GM21723 (cell line): ENCODE measurements around the gene MGAM2.

Experiments used
- ATAC-seq: cut with Tn5 transposase; IDR thresholded peaks from one replicate; pipeline ENCODE4 v1.9.1; 2021; ENCODE audit warnings: mild to moderate bottlenecking, moderate library complexity; ENCODE audit not compliant: unreplicated experiment

The MGAM2 gene

DNA sequence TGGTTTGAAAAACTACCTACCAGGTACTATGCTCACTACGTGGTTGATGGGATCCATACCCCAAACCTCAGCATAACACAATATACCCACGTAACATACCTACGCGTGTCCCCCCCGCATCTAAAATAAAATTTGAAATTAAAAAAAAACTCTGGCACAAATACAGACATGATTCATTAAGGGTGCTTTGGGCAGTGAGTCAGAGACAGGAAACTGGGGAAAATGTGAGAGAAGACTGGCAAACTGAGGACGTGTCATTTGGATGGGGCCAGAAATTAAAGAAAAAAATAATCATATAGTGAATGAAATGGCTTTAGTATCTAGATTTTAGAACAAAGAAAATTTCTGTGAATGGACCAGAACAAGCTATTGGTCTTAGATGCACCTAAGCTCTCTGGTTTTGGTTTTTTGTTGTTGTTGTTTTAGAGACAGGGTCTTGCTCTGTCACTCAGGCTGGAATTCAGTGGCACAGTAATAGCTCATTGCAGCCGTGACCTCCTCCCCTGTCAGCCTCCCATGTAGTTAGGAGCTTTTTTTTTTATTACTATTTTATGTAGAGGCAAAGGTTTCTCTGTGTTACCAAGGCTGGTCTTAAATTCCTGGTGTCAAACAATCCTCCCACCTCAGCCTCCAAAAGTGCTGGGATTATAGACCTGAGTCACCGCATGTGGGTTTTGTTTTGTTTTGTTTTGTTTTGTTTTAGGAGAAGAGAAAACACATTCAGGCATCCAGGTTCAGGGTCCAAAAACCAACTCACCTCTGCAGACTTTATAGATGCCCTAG is 152.3 kb downstream of the MGAM2 start:
- no peak for ATAC-seq
